NCI-H2196 (cell line): Measurements from ENCODE around the gene DPEP1.
A peak's percentile ranks its signal among the peaks of the same experiment; 100 is the strongest.
"Not testable (repeated sequence)": the region's sequence is repeated elsewhere in the genome, so short reads cannot be mapped to it uniquely, and the experiment has no call there.

Experiments
- DNase-seq: peaks from one replicate; lab custom pipeline; 2025; ENCODE audit not compliant: unreplicated experiment; lab: John Stamatoyannopoulos, UW

DPEP1 gene

DNA sequence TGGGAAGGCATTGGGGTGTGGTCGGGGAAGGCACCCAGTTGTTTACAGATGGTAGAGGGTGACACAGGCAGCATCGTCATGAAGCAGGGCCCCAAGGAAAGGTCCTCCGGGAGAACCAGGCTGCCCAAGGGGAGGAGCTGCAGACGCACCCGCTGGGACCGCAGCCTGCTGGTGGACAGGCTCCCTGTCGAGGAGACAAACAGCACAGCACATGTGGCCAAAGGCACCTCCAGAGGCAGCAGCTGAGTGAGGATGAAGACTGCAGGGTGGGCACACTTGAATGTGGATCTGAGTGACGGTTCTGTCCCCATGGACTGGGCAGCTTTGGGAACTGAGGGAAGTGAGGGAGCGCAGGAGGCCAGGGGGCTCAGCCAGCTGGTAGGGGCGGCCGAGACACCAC, 31.7 kb downstream of the DPEP1 start:
- DNase-seq, result no peak

DNA sequence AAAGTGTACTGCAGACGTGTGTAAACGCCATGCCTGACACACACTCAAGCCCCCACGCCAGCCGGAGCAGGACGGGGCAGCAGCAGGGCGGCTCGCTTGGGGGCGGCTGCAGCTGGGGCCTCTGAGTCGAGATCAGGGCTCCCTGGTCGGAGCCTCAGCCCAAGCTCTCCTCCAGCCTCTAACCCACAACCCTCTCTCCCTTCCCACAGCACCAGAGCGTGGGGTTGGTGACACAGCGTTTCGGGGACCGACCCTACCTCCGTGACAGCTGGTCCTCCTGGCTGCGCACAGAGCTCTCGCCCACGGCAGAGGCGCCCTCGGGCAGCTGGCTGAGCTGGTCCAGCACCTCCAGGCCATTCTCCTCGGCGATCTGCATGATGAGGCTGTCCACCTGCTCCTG, 32.8 kb downstream of the DPEP1 start:
- no peak for DNase-seq

DNA sequence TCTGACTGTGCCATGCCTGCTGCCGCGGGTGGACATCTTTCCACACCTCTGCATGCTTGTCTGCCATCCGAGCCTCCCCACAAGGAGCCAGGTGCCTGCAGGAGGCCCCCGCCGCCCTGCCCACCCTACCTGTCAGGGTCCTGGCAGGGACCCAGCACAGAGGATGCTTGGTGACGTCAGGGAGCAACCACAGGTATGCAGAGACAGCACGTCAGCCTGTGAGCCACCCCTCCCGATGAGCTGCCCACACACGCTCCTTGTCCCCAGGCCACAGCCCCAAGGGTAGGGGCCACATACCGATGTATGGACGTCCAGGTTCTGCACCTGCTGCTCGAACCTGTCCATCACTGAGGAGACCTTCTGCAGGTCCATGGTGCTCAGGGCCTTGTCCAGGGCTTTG, 33.5 kb downstream of the DPEP1 start:
- no peak for DNase-seq

DNA sequence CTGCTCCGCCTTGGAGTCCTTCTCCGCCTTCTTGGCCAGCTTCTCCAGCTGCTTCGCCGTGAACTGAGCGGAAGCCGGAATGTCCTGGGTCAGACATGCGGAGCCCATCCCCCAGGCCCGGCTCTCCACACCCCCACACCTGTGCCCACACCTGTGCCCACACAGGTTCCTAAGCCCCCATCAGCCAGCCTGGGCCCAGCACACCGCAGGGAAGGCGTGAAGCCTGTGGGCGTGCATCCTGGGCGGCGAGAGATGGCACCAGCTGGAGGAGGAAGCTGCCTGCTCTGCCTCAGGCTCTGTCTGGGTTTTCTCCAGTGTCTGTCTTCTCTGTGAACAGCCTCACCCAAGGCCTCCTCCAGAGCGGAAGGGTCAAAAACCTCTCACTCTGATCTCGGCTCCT, 38.1 kb downstream of the DPEP1 start:
- no peak for DNase-seq

DNA sequence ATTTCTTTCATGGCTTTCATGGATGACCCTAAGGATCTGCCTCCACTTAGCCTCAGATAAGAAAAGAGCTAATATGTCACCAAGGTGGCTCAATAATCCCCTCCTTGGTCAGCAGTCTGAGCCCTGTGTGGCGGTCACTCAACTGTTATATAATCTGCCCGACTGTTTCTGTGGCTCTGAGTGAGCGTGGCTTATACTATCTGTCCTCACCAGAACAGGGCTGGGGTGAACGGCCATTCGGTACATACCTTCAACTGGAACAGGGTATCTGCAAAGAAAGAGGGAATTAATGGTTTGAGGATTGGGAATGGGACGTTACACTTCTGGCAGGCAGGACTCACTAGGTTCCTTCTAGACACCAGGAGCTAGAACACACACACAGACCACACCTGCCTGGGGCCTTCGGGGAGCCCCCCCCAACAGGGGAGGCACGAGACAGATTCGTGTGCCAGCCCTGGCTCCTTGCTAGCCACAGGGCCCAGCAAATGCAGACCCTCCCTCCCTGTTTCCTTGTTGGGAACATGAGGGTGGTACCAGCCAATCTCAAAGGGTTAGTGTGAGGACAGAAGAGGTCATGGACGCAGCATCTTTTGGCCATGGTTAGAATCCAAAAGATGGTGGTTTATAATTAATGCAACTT, 40.3 kb downstream of the DPEP1 start:
- no peak for DNase-seq

DNA sequence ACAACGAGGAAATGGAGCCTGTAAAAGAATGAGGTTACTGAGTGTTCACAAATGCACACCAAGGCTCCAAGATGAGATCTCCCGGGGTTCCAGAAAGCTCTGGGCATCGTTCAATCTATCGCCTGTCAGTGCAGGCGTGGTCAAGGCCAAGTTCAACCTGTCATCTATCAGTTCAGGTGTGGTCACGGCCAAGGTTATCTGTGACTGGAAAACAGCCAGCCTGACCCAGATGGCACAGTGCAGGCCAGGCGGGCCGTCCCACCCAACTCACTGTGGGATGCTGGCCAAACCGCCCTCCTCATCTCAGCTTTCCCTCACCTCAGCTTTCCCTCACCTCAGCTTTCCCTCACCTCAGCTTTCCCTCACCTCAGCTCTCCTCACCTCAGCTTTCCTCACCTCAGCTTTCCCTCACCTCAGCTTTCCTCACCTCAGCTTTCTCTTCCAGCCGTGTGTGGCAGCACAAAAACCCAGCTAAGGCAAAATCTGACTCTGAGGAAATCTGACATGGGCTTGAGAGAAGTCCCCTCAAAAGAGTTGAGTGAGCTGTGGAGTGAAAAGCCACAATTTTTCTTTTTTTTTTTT, 41.7 kb downstream of the DPEP1 start:
- DNase-seq, result no peak

DNA sequence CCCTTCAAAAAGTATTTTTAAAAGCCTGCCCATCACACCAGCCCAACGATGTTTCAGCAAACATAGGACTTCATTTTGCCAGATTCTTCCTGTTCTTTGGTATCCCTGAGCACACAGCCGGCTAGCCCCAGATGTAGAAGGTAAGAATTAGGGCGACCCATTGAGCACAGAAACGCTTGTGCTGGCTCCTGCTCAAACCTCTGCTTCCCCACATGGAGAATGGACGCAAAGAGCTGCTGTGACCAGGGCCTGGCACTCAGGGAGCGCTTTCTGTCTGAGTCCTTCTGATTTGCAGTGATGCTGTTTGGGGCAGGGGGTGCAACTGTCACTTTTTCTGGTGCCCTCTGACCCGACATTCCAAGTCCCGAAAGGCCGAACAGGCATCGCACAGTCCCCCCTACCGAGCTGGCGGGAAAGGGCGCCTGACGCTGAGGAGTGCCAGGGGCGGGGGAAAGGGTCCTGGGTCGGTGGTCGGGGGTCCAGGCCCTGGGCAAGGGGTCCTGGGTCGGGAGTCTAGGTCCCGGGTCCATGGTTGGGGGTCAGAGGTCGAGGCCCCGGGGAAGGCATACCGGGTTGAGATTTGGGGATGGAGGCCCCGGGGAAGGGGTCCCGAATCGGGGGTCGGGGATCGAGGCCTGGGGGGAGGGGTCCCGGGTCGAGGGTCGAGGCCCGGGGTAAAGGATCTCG, 43.1 kb downstream of the DPEP1 start:
- no peak for DNase-seq

DNA sequence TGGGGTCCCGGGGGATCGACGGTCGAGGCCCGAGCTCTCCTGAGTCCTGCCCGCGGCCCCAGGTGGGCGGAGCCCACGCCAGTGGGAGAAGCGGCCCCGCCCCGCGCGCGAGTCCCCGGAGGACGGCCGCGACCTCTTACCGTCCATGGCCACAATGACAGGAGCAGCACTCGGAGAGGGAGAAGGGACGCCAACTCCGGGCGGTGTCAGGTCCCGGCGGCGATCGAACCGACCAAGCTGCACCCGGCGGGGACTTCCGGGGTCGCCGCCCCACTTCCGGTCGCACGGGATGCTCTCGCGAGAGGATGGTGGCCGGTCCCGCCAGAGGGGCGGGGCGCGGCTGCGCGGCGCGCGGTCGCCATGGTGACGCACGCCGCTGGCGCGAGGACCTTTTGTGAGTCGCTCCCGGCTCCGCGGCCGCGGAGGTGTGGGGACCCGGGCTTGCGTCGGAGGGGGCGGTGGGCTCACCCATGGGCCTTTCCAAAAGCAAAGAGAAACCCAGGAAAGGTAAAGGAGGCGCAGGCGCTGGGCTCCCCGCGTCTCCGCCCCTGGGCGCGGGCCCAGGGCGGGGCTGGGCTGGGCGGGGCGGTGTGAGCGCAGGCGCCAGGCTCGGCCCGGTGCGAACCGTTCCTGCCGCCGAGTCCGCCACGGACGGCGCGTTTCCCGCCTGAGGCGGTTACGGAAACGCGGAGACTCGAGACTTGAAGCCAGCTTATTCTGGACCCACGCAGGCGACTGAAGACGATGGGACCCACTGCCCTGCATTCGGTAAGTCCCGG, 44.2 kb downstream of the DPEP1 start, which contains the start of the genes CHMP1A and SPATA33:
Gene CHMP1A (minus strand): TSS at position 267 of the 779 bp plus-strand sequence. CDS start 120 bp downstream, at position 147.
Gene SPATA33 (plus strand): TSS at position 395 of the 779 bp plus-strand sequence. CDS start 76 bp downstream, at position 471.
- DNase-seq, result peak; percentile 76

DNA sequence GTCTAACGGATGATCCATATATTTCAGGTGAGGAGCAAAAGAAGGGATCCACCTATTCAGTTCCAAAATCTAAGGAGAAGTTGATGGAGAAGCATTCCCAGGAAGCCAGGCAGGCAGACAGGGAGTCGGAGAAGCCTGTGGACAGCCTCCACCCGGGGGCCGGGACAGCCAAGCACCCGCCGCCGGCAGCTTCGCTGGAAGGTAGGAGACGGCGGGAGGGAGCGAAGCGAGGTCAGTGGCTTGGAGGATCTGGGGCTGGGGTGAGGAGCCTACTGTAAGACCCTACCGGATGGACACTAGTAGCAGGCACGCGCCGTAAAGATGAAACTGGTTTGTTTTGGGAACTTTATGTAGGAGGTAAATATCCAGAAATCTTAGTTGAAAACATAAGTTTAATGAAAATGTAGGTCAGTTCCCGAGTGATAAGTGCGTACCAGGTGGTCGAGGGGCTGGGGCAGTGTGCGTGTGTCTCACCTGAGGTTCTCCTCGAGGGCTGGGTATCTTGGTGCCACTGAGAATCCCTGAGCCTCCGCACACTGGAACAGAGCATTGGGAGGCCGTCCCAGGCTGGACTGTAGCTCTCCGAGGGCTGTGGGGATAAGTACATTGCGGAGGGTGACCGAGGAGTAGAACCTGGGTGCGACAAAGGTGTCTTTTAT, 44.9 kb downstream of the DPEP1 start:
- no peak for DNase-seq

DNA sequence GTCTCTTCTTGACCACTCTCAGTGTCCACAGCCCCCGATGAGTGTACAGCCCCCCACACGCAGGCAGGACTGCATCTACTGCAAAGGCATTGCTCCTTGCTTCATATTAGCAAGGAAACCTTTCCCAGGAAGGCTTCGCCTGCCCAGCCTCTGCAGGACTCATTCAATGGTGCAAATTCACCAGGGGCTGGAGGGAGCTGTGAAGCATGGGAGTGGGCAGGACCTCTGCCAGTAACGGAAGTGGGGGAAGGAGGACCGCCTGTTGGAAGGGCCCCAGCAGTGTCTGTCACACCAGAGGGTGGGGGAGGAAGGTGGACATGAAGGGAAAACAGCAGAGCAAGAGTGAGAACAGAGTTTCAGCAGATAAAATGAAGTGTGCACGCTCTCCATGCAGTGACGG, 46.7 kb downstream of the DPEP1 start:
- DNase-seq, result no peak

DNA sequence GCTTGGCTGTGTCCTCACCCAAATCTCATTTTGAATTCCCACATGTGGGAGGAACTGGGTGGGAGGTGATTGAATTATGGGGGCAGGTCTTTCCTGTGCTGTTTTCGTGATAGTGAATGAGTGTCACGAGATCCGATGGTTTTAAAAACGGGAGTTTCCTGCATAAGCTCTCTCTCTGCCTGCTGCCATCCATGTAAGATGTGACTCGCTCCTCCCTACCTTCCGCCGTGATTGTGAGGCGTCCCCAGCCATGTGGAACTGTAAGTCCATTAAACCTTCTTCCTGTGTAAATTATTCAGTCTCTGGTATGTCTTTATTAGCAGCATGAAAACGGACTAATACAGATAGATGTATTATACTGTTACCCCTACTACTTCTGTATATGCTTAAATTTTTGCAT, 47.8 kb downstream of the DPEP1 start:
- DNase-seq, result no peak

DNA sequence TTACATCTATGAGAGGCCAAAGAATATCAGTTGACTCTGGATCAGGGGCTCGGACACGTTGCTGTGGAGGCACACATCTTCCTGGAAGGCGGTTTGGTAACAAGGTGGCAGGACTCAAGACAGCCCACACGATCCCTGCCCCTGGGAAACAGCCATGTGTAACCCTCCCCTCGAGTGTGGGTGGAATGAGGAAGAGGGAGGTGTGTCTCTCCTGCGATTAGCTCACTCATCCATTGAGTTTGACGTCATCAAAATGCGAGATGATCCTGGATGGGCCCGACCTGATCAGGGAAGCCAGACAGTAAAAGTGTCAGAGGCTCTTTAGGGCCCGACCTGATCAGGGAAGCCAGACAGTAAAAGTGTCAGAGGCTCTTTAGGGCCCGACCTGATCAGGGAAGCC, 50.8 kb downstream of the DPEP1 start:
- DNase-seq, result not testable (repeated sequence)

DNA sequence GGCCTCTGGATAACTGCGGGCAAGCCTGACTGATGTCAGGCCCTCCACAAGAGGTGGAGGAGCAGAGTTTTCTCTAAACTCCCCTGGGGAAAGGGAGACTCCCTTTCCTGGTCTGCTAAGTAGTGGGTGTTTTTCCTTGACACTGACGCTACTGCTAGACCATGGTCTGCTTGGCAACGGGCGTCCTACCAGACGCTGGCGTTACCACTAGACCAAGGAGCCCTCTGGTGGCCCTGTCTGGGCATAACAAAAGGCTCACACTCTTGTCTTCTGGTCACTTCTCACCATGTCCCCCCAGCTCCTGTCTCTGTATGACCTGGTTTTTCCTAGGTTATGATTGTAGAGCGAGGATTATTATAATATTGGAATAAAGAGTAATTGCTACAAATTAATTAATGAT, 53.6 kb downstream of the DPEP1 start:
- not testable (repeated sequence) for DNase-seq

DNA sequence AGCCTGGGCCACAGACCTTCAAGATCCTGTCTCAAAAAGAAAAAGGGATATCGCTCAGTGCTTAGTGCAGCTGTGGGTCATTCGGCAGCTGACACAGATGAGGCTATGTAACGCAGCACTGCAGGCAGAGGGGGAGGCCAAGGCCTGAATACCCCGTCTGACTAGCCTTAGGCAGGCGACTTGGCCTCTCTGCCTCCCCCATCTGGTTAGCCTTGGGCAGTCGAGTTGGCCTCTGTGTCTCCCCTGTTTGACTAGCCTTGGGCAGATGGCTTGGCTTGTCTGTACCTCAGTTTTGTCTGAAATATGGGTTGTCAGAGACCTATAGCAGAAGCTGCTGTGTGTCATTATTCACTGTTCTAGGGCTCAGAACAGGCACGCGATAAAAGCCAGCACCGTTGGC, 54.2 kb downstream of the DPEP1 start:
- DNase-seq, result no peak

DNA sequence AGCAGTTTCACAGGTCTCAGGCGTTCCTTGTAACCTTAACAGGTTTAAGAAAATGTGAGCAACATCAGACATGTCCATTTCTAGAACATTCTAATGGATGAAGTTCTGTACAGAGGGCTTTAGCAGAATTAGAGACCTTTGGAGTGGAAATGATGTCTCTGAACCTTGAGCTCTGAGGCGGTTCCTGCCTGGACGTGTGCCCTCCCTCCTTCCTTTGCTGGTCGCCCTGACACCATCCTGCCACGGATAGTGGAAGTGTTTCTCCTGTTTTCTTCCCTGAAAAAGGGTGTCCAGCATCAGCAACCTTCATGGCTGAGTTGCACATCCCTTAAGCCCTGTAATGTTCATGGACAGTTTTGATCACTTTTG, 55.3 kb downstream of the DPEP1 start:
- DNase-seq, result no peak

DNA sequence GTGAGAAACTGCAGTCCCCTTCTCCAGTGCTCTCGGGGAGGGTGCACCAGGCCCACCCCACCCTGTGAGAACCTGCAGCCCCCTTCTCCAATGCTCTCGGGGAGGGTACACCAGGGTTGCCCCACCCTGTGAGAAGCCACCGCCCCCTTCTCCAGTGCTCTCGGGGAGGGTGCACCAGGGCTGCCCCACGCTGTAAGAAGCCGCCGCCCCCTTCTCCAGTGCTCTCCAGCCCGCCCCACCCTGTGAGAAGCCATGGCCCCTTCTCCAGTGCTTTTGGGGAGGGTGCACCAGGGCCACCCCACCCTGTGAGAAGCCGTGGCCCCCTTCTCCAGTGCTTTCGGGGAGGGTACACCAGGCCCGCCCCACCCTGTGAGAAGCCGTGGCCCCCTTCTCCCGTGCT, 56.3 kb downstream of the DPEP1 start:
- DNase-seq, result no peak

DNA sequence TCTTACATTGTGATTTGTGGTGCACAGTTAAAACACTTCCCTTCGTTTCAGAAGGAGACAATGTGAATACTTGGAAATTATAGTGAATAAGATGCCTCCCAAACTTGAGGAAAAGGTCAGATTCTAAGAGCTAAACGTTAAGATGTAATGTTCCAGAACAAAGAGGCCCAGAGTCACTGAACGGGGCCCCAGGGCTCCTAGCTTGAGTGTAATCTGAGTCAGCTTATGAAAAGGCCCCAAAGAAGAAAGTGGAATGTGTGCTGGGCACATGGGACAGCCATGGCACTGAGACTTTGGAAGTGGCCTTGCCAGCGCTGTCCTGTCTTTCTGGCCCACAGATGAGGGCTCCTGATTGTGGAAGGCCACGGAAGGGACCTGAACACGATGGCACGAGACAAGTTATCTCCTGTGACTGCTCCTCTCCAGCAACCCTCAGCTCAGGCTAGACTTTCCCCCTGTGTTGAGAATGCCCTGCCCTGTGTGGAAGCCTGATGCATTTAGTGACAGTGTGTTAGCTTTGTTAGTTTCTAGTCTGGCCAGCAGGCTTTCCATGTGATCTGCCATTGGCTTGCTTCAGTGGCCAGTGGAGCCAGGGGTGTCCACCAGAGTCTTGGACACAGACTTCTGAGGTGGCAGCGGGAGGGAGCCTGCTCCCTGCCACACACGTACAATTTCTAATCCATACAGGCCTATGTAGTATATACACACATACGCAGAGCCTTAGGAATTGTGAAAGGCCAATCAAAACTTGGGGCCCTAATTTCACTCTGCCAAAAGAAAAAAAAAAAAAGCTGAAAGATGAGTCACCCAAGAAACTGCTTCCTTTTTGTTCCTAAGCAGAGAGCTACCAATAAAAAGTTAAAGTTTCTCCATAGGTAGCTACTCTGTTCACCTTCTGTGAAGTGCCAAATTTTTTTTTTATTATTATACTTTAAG, 57.3 kb downstream of the DPEP1 start:
- DNase-seq, result no peak

DNA sequence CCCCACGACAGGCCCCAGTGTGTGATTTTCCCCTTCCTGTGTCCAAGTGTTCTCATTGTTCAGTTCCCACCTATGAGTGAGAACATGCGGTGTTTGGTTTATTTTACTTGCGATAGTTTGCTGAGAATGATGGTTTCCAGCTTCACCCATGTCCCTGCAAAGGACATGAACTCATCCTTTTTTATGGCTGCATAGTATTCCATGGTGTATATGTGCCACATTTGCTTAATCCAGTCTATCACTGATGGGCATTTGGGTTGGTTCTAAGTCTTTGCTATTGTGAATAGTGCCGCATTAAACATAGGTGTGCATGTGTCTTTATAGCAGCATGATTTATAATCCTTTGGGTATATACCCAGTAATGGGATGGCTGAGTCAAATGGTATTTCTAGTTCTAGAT, 58.1 kb downstream of the DPEP1 start:
- not testable (repeated sequence) for DNase-seq

DNA sequence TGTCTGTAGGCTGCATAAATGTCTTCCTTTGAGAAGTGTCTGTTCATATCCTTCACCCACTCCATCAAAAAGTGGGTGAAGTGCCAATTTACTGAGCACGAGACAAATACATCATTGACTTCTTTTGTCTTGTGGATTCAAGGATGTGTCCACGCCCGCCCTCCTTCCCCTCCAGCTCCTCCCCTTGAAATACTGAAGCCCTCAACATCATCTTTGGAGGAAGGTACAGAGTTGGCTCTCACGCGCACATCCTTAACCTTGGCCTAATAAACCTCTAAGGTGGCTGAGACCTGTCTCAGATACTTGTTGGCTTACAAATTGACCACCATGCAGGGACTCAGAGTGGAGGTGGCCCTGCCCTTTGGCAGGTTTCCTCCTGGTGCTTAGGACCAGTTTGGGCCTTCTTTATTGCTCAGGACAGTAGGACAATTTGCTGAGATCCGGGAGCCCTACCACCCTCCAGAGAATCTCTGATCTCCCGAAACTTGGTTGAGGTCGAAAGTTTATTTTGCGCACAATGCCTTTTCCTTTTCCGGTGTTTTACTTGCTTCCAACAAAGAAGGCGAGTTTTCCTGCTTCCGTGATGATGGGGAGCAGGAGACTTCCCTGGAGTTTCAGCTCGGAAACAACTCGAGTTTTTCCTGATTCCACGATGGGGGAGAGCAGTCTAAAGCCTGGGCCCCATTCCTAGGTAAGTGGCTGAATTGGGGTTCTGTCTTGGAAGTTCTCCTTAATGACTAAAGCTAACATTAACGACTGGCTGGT, 58.9 kb downstream of the DPEP1 start:
- no peak for DNase-seq
